ENCODE results near the gene ENPP1.
A peak's percentile ranks its signal among the peaks of the same experiment; 100 is the strongest.
"Not testable (repeated sequence)": the region's sequence is repeated elsewhere in the genome, so short reads cannot be mapped to it uniquely, and the experiment has no call there.

The ENPP1 gene

GRCh38 chr6:131909408-131910218, 101.8 kb downstream of the ENPP1 start:
- TF ChIP-seq CTCF (IDR thresholded peaks at IDR 0.05; ENCODE audit: low read depth, low read length): peak; percentile 82
- H3K4me3 ChIP-seq (replicated peaks in 1 of 2; ENCODE audit: low read depth in 2 of 2, low read length in 2 of 2): no peak overlapping the region
- peak; percentile 78 to 84 for DNase-seq (ENCODE audit: low read depth in 2 of 2)

GRCh38 chr6:131910219-131910589, 102.4 kb downstream of the ENPP1 start:
- DNase-seq (ENCODE audit: low read depth in 2 of 2): no peak
- no peak for TF ChIP-seq CTCF (IDR thresholded peaks at IDR 0.05; ENCODE audit: low read depth, low read length)
- no peak overlapping the region for H3K4me3 ChIP-seq (replicated peaks in 1 of 2; ENCODE audit: low read depth in 2 of 2, low read length in 2 of 2)

GRCh38 chr6:131910956-131911355, 103.1 kb downstream of the ENPP1 start:
- no peak for TF ChIP-seq CTCF (IDR thresholded peaks at IDR 0.05; ENCODE audit: low read depth, low read length)
- no peak overlapping the region for H3K4me3 ChIP-seq (replicated peaks in 1 of 2; ENCODE audit: low read depth in 2 of 2, low read length in 2 of 2)
- no peak for DNase-seq (ENCODE audit: low read depth in 2 of 2)

GRCh38 chr6:131911951-131912350, 104.1 kb downstream of the ENPP1 start:
- no peak for TF ChIP-seq CTCF (IDR thresholded peaks at IDR 0.05; ENCODE audit: low read depth, low read length)
- no peak overlapping the region for H3K4me3 ChIP-seq (replicated peaks in 1 of 2; ENCODE audit: low read depth in 2 of 2, low read length in 2 of 2)
- DNase-seq (ENCODE audit: low read depth in 2 of 2): peak in 1 of 2 donors; percentile 8

- no peak for TF ChIP-seq CTCF (IDR thresholded peaks at IDR 0.05; ENCODE audit: low read depth, low read length)
- peak in 1 of 2 donors; percentile 60 for DNase-seq (ENCODE audit: low read depth in 2 of 2)
- no peak overlapping the region for H3K4me3 ChIP-seq (replicated peaks in 1 of 2; ENCODE audit: low read depth in 2 of 2, low read length in 2 of 2)
Observed at GRCh38 chr6:131914234-131914633, 106.4 kb downstream of the ENPP1 start.

GRCh38 chr6:131914967-131915751, 107.3 kb downstream of the ENPP1 start:
- H3K4me3 ChIP-seq (replicated peaks in 1 of 2; ENCODE audit: low read depth in 2 of 2, low read length in 2 of 2): no peak overlapping the region
- peak; percentile 88 to 91 for DNase-seq (ENCODE audit: low read depth in 2 of 2)
- peak; percentile 91 for TF ChIP-seq CTCF (IDR thresholded peaks at IDR 0.05; ENCODE audit: low read depth, low read length)

- H3K4me3 ChIP-seq (replicated peaks in 1 of 2; ENCODE audit: low read depth in 2 of 2, low read length in 2 of 2): not testable (repeated sequence)
- DNase-seq (ENCODE audit: low read depth in 2 of 2): peak in 1 of 2 donors; percentile 21
Observed at GRCh38 chr6:131916091-131916796, 108.4 kb downstream of the ENPP1 start.
